ENCODE measurements around the gene PON2. TPM values are rescaled to one million over a fixed set of nuclear protein-coding genes. Genes with fewer than 3 reads are reported as not detected.

PON2 gene
- total RNA-seq, 6 donors from 2014 or later: 128 to 476 (median 197) TPM

- peaks cover 7 to 41% (median 22%) of the 10 kb centered on the region in 4 donors for H3K4me1 ChIP-seq
- H3K27ac ChIP-seq: no peak overlapping the region
- WGBS, 2 donors: 65 to 72% methylated on average over 3 of the region's 3 CpGs
- H3K4me3 ChIP-seq: no peak overlapping the region
- no peaks in the 10 kb centered on the region for H3K27me3 ChIP-seq
- DNase-seq (no peak), ATAC-seq (ENCODE audit: low FRiP score in 2 of 2) (no peak)
- peaks cover 0 to 29% (median 2%) of the 10 kb centered on the region in 4 donors for H3K36me3 ChIP-seq
- no peak for TF ChIP-seq POLR2A (IDR thresholded peaks at IDR 0.05)
- no peak for TF ChIP-seq POLR2AphosphoS5 (IDR thresholded peaks at IDR 0.05)
- no peak for TF ChIP-seq CTCF (IDR thresholded peaks at IDR 0.05)
- TF ChIP-seq EP300 (IDR thresholded peaks at IDR 0.05): no peak
- no peaks in the 10 kb centered on the region for H3K9me3 ChIP-seq
These were observed 6.8 kb downstream of the PON2 start for GRCh38 chr7:95427914-95428516.

- ATAC-seq (ENCODE audit: low FRiP score in 2 of 2): no peak
- DNase-seq: no peak
- WGBS, 2 donors: 78 to 84% methylated on average over 7 of the region's 7 CpGs
- Histone ChIP-seq H3K4me3 (no peak overlapping the region), H3K36me3 (peaks cover 0 to 30% (median 2%) of the 10 kb centered on the region in 4 donors), H3K9me3 (no peaks in the 10 kb centered on the region), H3K27ac (no peak overlapping the region), H3K27me3 (no peaks in the 10 kb centered on the region), H3K4me1 (peaks cover 10 to 34% (median 22%) of the 10 kb centered on the region in 4 donors)
- no peak for TF ChIP-seq POLR2A (IDR thresholded peaks at IDR 0.05)
- no peak for TF ChIP-seq EP300 (IDR thresholded peaks at IDR 0.05)
- TF ChIP-seq POLR2AphosphoS5 (IDR thresholded peaks at IDR 0.05): no peak
- no peak for TF ChIP-seq CTCF (IDR thresholded peaks at IDR 0.05)
These were observed 7.7 kb downstream of the PON2 start for GRCh38 chr7:95427166-95427565.

- 83 to 89% methylated on average over 2 of the region's 2 CpGs for WGBS, 2 donors
- no peak for TF ChIP-seq CTCF (IDR thresholded peaks at IDR 0.05)
These were observed 9.1 kb downstream of the PON2 start for GRCh38 chr7:95425694-95426093.

GRCh38 chr7:95424716-95425115 is 10.1 kb downstream of the PON2 start:
- Histone ChIP-seq H3K27me3 (no peaks in the 10 kb centered on the region), H3K27ac (no peak overlapping the region), H3K4me1 (peaks cover 14 to 26% (median 23%) of the 10 kb centered on the region in 4 donors), H3K36me3 (peaks cover 0 to 26% (median 2%) of the 10 kb centered on the region in 4 donors), H3K9me3 (no peaks in the 10 kb centered on the region), H3K4me3 (no peak overlapping the region)
- ATAC-seq (ENCODE audit: low FRiP score in 2 of 2) (no peak), DNase-seq (no peak)
- 34 to 56% methylated on average over 1 of the region's 1 CpG for WGBS, 2 donors
- TF ChIP-seq POLR2A (IDR thresholded peaks at IDR 0.05) (no peak), EP300 (IDR thresholded peaks at IDR 0.05) (no peak), POLR2AphosphoS5 (IDR thresholded peaks at IDR 0.05) (no peak), CTCF (IDR thresholded peaks at IDR 0.05) (no peak)

More at GRCh38 chr7:95425694-95426093, 9.1 kb downstream of the PON2 start:
- Histone ChIP-seq H3K36me3 (peaks cover 0 to 26% (median 2%) of the 10 kb centered on the region in 4 donors), H3K27me3 (no peaks in the 10 kb centered on the region), H3K27ac (no peak overlapping the region), H3K9me3 (no peaks in the 10 kb centered on the region), H3K4me3 (no peak overlapping the region), H3K4me1 (peaks cover 12 to 26% (median 21%) of the 10 kb centered on the region in 4 donors)
- no peak for ATAC-seq (ENCODE audit: low FRiP score in 2 of 2)
- DNase-seq: no peak

GRCh38 chr7:95421847-95422444 is 12.9 kb downstream of the PON2 start:
- no peak for ATAC-seq (ENCODE audit: low FRiP score in 2 of 2)
- H3K27ac ChIP-seq: peak overlapping the region in 1 of 4 donors; percentile 42

More at GRCh38 chr7:95421847-95422444, 12.9 kb downstream of the PON2 start:
- peaks cover 14 to 31% (median 21%) of the 10 kb centered on the region in 4 donors for H3K4me1 ChIP-seq
- H3K4me3 ChIP-seq: no peak overlapping the region
- H3K36me3 ChIP-seq: peaks cover 0 to 18% (median 2%) of the 10 kb centered on the region in 4 donors
- H3K27me3 ChIP-seq: no peaks in the 10 kb centered on the region
- no peak for DNase-seq
- H3K9me3 ChIP-seq: no peaks in the 10 kb centered on the region
- TF ChIP-seq CTCF (IDR thresholded peaks at IDR 0.05) (no peak), POLR2AphosphoS5 (IDR thresholded peaks at IDR 0.05) (no peak), EP300 (IDR thresholded peaks at IDR 0.05) (no peak), POLR2A (IDR thresholded peaks at IDR 0.05) (no peak)

Data from upper lobe of left lung (tissue), 6 donors.